Caco-2 (cell line): ENCODE data around the gene CDKL2. TPM values are rescaled to one million over a fixed set of nuclear protein-coding genes. Genes with fewer than 3 reads are reported as not detected.
"Not testable (repeated sequence)": the region's sequence is repeated elsewhere in the genome, so short reads cannot be mapped to it uniquely, and the experiment has no call there.

Experiments used
- BruUV-seq: library from RNA; stranded (reverse); fragments of 400-500 nt; replicated peaks from 2 replicates; lab custom pipeline; 2021; lab: Mats Ljungman, UMichigan
- CTCF ChIA-PET: fragments of 300-600 bp; sonication (Branson Sonifier 250); formaldehyde crosslinking; loops from one replicate; lab custom pipeline; 2022; ENCODE audit warnings: antibody characterized with exemption; lab: Charles Lee
- POLR2A ChIA-PET: fragments of 300-600 bp; sonication (Branson Sonifier 250); formaldehyde crosslinking; loops from one replicate; lab custom pipeline; 2022; ENCODE audit warnings: antibody characterized with exemption; lab: Charles Lee
- DNase-seq, 2 experiments: peaks; one replicate each; pipeline versions ENCODE4 v3.0.0 to v3.0.0-alpha.2; 2020 to 2022
- H3K27me3 ChIP-seq: replicated peaks from 2 replicates; pipeline ENCODE4 v1.6.0; 2011; ENCODE audit warnings: low read length; ENCODE audit not compliant: control insufficient read depth, insufficient read depth
- H3K36me3 ChIP-seq: 2 replicates; pipeline ENCODE4 v1.5.1; 2011; ENCODE audit warnings: low read length; ENCODE audit not compliant: control insufficient read depth, insufficient read depth
- H3K4me1 ChIP-seq: fragments of 250-450 bp; sonication (Bioruptor Pico); 2 replicates; pipeline ENCODE4 v1.5.1; 2020; ENCODE audit warnings: mild to moderate bottlenecking
- H3K4me3 ChIP-seq: 2 replicates; pipeline ENCODE4 v1.5.1; 2011; ENCODE audit warnings: low read depth, mild to moderate bottlenecking, control low read depth, low read length
- H3K9me3 ChIP-seq: fragments of 250-450 bp; sonication (Bioruptor Pico); 2 replicates; pipeline ENCODE4 v1.5.1; 2020; ENCODE audit warnings: mild to moderate bottlenecking, moderate library complexity
- H3K27ac Mint-ChIP-seq: one replicate; pipeline ENCODE4 v1.8.0; 2022; ENCODE audit warnings: mixed read lengths; ENCODE audit not compliant: unreplicated experiment
- H3K27me3 Mint-ChIP-seq: one replicate; pipeline ENCODE4 v1.8.0; 2022; ENCODE audit warnings: mixed read lengths; ENCODE audit not compliant: insufficient read depth, unreplicated experiment
- H3K36me3 Mint-ChIP-seq: one replicate; pipeline ENCODE4 v1.8.0; 2022; ENCODE audit warnings: mild to moderate bottlenecking, mixed read lengths; ENCODE audit not compliant: insufficient read depth, unreplicated experiment
- H3K4me1 Mint-ChIP-seq: one replicate; pipeline ENCODE4 v1.8.0; 2022; ENCODE audit warnings: low read depth, mixed read lengths; ENCODE audit not compliant: unreplicated experiment
- H3K4me3 Mint-ChIP-seq: one replicate; pipeline ENCODE4 v1.8.0; 2022; ENCODE audit warnings: mild to moderate bottlenecking, moderate library complexity, mixed read lengths; ENCODE audit not compliant: unreplicated experiment
- H3K9me3 Mint-ChIP-seq: one replicate; pipeline ENCODE4 v1.8.0; 2022; ENCODE audit warnings: mixed read lengths; ENCODE audit not compliant: unreplicated experiment
- intact Hi-C: fragments of 100-400 bp; cut with micrococcal nuclease; formaldehyde crosslinking; loops from one replicate; pipeline ENCODE4 v1.10.0; 2022; ENCODE audit not compliant: unreplicated experiment
- total RNA-seq: library from RNA; stranded (reverse); gene quantifications from 2 replicates; pipeline ENCODE4 v1.2.3, GENCODE V29; 2022
- TF ChIP-seq, protein P1 (sequence below), 2 experiments: fragments of 200-600 bp in 1 of 2; IDR thresholded peaks; 1 replicate in 1 of 2; 2 replicates in 1 of 2; pipeline versions ENCODE4 v1.5.1 to v1.8.0; 2011 to 2022; ENCODE audit warnings: antibody characterized with exemption in 1 of 2, control low read depth in 1 of 2, inconsistent platforms in 1 of 2, low read depth in 1 of 2, low read length in 1 of 2, mild to moderate bottlenecking in 1 of 2, moderate library complexity in 1 of 2; ENCODE audit not compliant: insufficient read depth in 1 of 2, severe bottlenecking in 1 of 2, unreplicated experiment in 1 of 2

CDKL2 gene
- total RNA-seq, 1 experiment from 2014 or later: 1.9 TPM

DNA sequence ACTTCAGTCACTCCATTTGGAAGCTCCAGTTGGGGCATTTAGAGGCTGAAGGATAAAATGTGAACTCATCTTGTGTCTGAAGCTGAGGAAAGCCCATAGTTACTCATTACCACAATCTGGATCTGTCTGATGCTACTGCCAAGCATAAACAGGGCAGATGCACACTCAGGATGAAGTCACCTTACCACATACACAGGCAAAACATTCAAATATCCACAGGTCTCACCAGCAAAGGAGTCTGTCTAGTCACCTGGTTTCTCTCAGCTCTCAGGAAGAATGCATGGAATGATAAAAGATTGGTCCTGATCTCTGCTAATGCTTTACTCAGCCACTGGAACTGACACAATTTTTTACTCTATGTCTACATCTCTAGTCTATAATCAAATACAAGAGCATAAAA lies 87.5 kb downstream of the CDKL2 start:
- no peaks in the 10 kb centered on the region for H3K27me3 Mint-ChIP-seq
- H3K4me3 Mint-ChIP-seq: no peak overlapping the region
- H3K27ac Mint-ChIP-seq: no peak overlapping the region
- H3K9me3 Mint-ChIP-seq: no peaks in the 10 kb centered on the region
- CTCF ChIA-PET: no interaction called here
- POLR2A ChIA-PET: no interaction called here
- peaks cover 5% of the 10 kb centered on the region for H3K4me1 Mint-ChIP-seq
- Histone ChIP-seq H3K9me3 (no peaks in the 10 kb centered on the region), H3K4me1 (no peaks in the 10 kb centered on the region), H3K36me3 (no peaks in the 10 kb centered on the region), H3K4me3 (no peak overlapping the region), H3K27me3 (no peaks in the 10 kb centered on the region)
- no peak for DNase-seq
- no TSS peak for BruUV-seq
- intact Hi-C loops: no loop called here
- TF ChIP-seq, protein P1, sequence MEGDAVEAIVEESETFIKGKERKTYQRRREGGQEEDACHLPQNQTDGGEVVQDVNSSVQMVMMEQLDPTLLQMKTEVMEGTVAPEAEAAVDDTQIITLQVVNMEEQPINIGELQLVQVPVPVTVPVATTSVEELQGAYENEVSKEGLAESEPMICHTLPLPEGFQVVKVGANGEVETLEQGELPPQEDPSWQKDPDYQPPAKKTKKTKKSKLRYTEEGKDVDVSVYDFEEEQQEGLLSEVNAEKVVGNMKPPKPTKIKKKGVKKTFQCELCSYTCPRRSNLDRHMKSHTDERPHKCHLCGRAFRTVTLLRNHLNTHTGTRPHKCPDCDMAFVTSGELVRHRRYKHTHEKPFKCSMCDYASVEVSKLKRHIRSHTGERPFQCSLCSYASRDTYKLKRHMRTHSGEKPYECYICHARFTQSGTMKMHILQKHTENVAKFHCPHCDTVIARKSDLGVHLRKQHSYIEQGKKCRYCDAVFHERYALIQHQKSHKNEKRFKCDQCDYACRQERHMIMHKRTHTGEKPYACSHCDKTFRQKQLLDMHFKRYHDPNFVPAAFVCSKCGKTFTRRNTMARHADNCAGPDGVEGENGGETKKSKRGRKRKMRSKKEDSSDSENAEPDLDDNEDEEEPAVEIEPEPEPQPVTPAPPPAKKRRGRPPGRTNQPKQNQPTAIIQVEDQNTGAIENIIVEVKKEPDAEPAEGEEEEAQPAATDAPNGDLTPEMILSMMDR (IDR thresholded peaks at IDR 0.05; ENCODE audit: insufficient read depth in 1 of 2, low read depth in 1 of 2, low read length in 1 of 2, severe bottlenecking in 1 of 2, unreplicated experiment in 1 of 2): no peak
- H3K36me3 Mint-ChIP-seq: no peaks in the 10 kb centered on the region

GRCh38 chr4:75537308-75537707 lies 93.0 kb downstream of the CDKL2 start:
- H3K27ac Mint-ChIP-seq, H3K4me1 Mint-ChIP-seq, H3K9me3 ChIP-seq, H3K4me3 Mint-ChIP-seq, H3K4me1 ChIP-seq, POLR2A ChIA-PET, intact Hi-C loops, BruUV-seq, H3K27me3 ChIP-seq, CTCF ChIA-PET, H3K36me3 ChIP-seq, H3K27me3 Mint-ChIP-seq, H3K4me3 ChIP-seq, H3K9me3 Mint-ChIP-seq, DNase-seq: not testable (repeated sequence)
- H3K36me3 Mint-ChIP-seq: peaks cover 13% of the 10 kb centered on the region

DNA sequence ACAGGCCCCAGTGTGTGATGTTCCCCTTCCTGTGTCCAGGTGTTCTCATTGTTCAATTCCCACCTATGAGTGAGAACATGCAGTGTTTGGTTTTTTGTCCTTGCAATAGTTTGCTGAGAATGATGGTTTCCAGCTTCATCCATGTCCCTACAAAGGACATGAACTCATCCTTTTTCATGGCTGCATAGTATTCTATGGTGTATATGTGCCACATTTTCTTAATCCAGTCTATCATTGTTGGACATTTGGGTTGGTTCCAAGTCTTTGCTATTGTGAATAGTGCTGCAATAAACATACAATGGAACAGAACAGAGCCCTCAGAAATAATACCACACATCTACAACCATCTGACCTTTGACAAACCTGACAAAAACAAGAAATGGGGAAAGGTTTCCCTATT lies 96.4 kb downstream of the CDKL2 start:
- H3K36me3 Mint-ChIP-seq: peaks cover 24% of the 10 kb centered on the region
- H3K36me3 ChIP-seq, CTCF ChIA-PET, H3K27ac Mint-ChIP-seq, H3K4me1 ChIP-seq, DNase-seq, H3K9me3 ChIP-seq, H3K27me3 Mint-ChIP-seq, intact Hi-C loops, H3K4me3 Mint-ChIP-seq, POLR2A ChIA-PET, H3K27me3 ChIP-seq, BruUV-seq, H3K4me1 Mint-ChIP-seq, H3K4me3 ChIP-seq: not testable (repeated sequence)
- peaks cover 21% of the 10 kb centered on the region for H3K9me3 Mint-ChIP-seq

- Mint-ChIP-seq H3K36me3 (peaks cover 24% of the 10 kb centered on the region), H3K9me3 (peaks cover 21% of the 10 kb centered on the region)
- POLR2A ChIA-PET, H3K36me3 ChIP-seq, H3K4me1 ChIP-seq, H3K9me3 ChIP-seq, H3K4me3 Mint-ChIP-seq, H3K27ac Mint-ChIP-seq, H3K27me3 Mint-ChIP-seq, H3K27me3 ChIP-seq, BruUV-seq, H3K4me1 Mint-ChIP-seq, intact Hi-C loops, H3K4me3 ChIP-seq, DNase-seq, CTCF ChIA-PET: not testable (repeated sequence)
Measured at GRCh38 chr4:75533339-75533887, 96.9 kb downstream of the CDKL2 start.

DNA sequence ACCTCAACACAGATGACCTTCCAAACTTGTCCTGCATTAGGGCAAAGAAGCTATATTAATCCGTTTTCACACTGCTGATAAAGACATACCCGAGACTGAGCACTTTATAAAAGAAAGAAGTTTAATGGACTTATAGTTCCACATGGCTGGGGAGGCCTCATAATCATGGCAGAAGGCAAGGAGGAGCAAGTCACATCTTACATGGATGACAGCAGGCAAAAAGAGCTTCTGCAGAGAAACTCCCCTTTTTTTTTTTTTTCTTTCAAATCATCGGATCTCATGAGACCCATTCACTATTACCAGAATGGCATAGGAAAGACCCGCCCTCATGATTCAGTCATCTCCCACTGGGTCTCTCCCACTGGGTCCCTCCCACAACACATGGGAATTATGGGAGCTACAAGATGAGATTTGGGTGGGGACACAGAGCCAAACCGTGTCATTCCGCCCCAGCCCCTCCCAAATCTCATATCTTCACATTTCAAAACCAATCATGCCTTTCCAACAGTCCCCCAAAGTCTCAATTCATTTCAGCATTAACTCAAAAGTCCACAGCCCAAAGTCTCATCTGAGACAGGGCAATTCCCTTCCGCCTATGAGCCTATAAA lies 98.7 kb downstream of the CDKL2 start:
- H3K27me3 ChIP-seq, H3K9me3 ChIP-seq, H3K36me3 ChIP-seq, BruUV-seq, H3K4me3 ChIP-seq, H3K27me3 Mint-ChIP-seq, DNase-seq, H3K27ac Mint-ChIP-seq, H3K4me3 Mint-ChIP-seq, intact Hi-C loops, POLR2A ChIA-PET, H3K4me1 Mint-ChIP-seq, H3K4me1 ChIP-seq: not testable (repeated sequence)
- H3K9me3 Mint-ChIP-seq: peaks cover 21% of the 10 kb centered on the region
- CTCF ChIA-PET: interaction anchor here (0.8 kb wide), 1 partner anchor 17 kb away, joined by 3 read pairs; the partner anchor contains the start of genes RCHY1 and THAP6
- H3K36me3 Mint-ChIP-seq: peaks cover 29% of the 10 kb centered on the region
